ENCODE data around the gene ALDOA. TPM values are rescaled to one million over a fixed set of nuclear protein-coding genes. Genes with fewer than 3 reads are reported as not detected.
"Not testable (repeated sequence)": the region's sequence is repeated elsewhere in the genome, so short reads cannot be mapped to it uniquely, and the experiment has no call there.

The ALDOA gene
- 1,578 TPM for total RNA-seq
- 1,000 to 10,000 TPM; 1,252 to 2,647 (median 2,103) TPM for polyA plus RNA-seq (ENCODE audit: insufficient read depth in 1 of 8, insufficient read length in 8 of 8, low replicate concordance in 1 of 8)
- long read RNA-seq, donor 1, transcript ALDOA-202 (9 exons, 1,603 nt): minor isoform, 105 of 355 reads
- long read RNA-seq, donor 1, transcript ALDOA-206 (9 exons, 1,550 nt): minor isoform, 12 of 355 reads
- long read RNA-seq, donor 1, transcript ALDOA-209 (9 exons, 1,579 nt): major isoform, 211 of 355 reads
- long read RNA-seq, donor 1, partial matches to known transcripts: 20 of 355 reads
- long read RNA-seq, donor 1, other reads (novel, unspliced or antisense): 5 of 355 reads
- long read RNA-seq, donor 2, transcript ALDOA-202 (9 exons, 1,603 nt): minor isoform, 21 of 100 reads
- long read RNA-seq, donor 2, transcript ALDOA-209 (9 exons, 1,579 nt): major isoform, 55 of 100 reads
- long read RNA-seq, donor 2, partial matches to known transcripts: 18 of 100 reads
- long read RNA-seq, donor 2, other reads (novel, unspliced or antisense): 0 of 100 reads
- long read RNA-seq, donor 3, transcript ALDOA-209 (9 exons, 1,579 nt): major isoform, 737 of 1,401 reads
- long read RNA-seq, donor 3, transcript ALDOA-219 (8 exons, 1,499 nt): minor isoform, 13 of 1,401 reads
- long read RNA-seq, donor 3, transcript ALDOA-206 (9 exons, 1,550 nt): minor isoform, 35 of 1,401 reads
- long read RNA-seq, donor 3, transcript ALDOA-202 (9 exons, 1,603 nt): minor isoform, 426 of 1,401 reads
- long read RNA-seq, donor 3, partial matches to known transcripts: 152 of 1,401 reads
- long read RNA-seq, donor 3, other reads (novel, unspliced or antisense): 15 of 1,401 reads
- long read RNA-seq, donor 4, transcript ALDOA-209 (9 exons, 1,579 nt): major isoform, 383 of 711 reads
- long read RNA-seq, donor 4, transcript ALDOA-206 (9 exons, 1,550 nt): minor isoform, 19 of 711 reads
- long read RNA-seq, donor 4, transcript ALDOA-219 (8 exons, 1,499 nt): minor isoform, 9 of 711 reads
- long read RNA-seq, donor 4, transcript ALDOA-202 (9 exons, 1,603 nt): minor isoform, 206 of 711 reads
- long read RNA-seq, donor 4, partial matches to known transcripts: 84 of 711 reads
- long read RNA-seq, donor 4, other reads (novel, unspliced or antisense): 5 of 711 reads
- long read RNA-seq, donor 5, transcript ALDOA-209 (9 exons, 1,579 nt): major isoform, 635 of 1,108 reads
- long read RNA-seq, donor 5, transcript ALDOA-202 (9 exons, 1,603 nt): minor isoform, 139 of 1,108 reads
- long read RNA-seq, donor 5, transcript ALDOA-219 (8 exons, 1,499 nt): minor isoform, 16 of 1,108 reads
- long read RNA-seq, donor 5, transcript ALDOA-206 (9 exons, 1,550 nt): minor isoform, 51 of 1,108 reads
- long read RNA-seq, donor 5, partial matches to known transcripts: 238 of 1,108 reads
- long read RNA-seq, donor 5, other reads (novel, unspliced or antisense): 0 of 1,108 reads
- long read RNA-seq, donor 6, transcript ALDOA-202 (9 exons, 1,603 nt): minor isoform, 418 of 1,385 reads
- long read RNA-seq, donor 6, transcript ALDOA-209 (9 exons, 1,579 nt): major isoform, 669 of 1,385 reads
- long read RNA-seq, donor 6, transcript ALDOA-206 (9 exons, 1,550 nt): minor isoform, 37 of 1,385 reads
- long read RNA-seq, donor 6, transcript ALDOA-217 (2 exons, 554 nt): minor isoform, 14 of 1,385 reads
- long read RNA-seq, donor 6, partial matches to known transcripts: 217 of 1,385 reads
- long read RNA-seq, donor 6, other reads (novel, unspliced or antisense): 7 of 1,385 reads
- long read RNA-seq, donor 7, transcript ALDOA-219 (8 exons, 1,499 nt): minor isoform, 16 of 707 reads
- long read RNA-seq, donor 7, transcript ALDOA-202 (9 exons, 1,603 nt): minor isoform, 164 of 707 reads
- long read RNA-seq, donor 7, transcript ALDOA-209 (9 exons, 1,579 nt): major isoform, 413 of 707 reads
- long read RNA-seq, donor 7, transcript ALDOA-206 (9 exons, 1,550 nt): minor isoform, 33 of 707 reads
- long read RNA-seq, donor 7, partial matches to known transcripts: 53 of 707 reads
- long read RNA-seq, donor 7, other reads (novel, unspliced or antisense): 7 of 707 reads
- long read RNA-seq, donor 8, transcript ALDOA-206 (9 exons, 1,550 nt): minor isoform, 16 of 746 reads
- long read RNA-seq, donor 8, transcript ALDOA-209 (9 exons, 1,579 nt): major isoform, 333 of 746 reads
- long read RNA-seq, donor 8, transcript ALDOA-219 (8 exons, 1,499 nt): minor isoform, 28 of 746 reads
- long read RNA-seq, donor 8, transcript ALDOA-202 (9 exons, 1,603 nt): minor isoform, 177 of 746 reads
- long read RNA-seq, donor 8, partial matches to known transcripts: 158 of 746 reads
- long read RNA-seq, donor 8, other reads (novel, unspliced or antisense): 10 of 746 reads
- long read RNA-seq, donor 9, transcript ALDOA-202 (9 exons, 1,603 nt): minor isoform, 193 of 725 reads
- long read RNA-seq, donor 9, transcript ALDOA-206 (9 exons, 1,550 nt): minor isoform, 17 of 725 reads
- long read RNA-seq, donor 9, transcript ALDOA-209 (9 exons, 1,579 nt): major isoform, 359 of 725 reads
- long read RNA-seq, donor 9, transcript ALDOA-219 (8 exons, 1,499 nt): minor isoform, 20 of 725 reads
- long read RNA-seq, donor 9, partial matches to known transcripts: 118 of 725 reads
- long read RNA-seq, donor 9, other reads (novel, unspliced or antisense): 0 of 725 reads
- long read RNA-seq, donor 10, transcript ALDOA-219 (8 exons, 1,499 nt): minor isoform, 29 of 997 reads
- long read RNA-seq, donor 10, transcript ALDOA-206 (9 exons, 1,550 nt): minor isoform, 26 of 997 reads
- long read RNA-seq, donor 10, transcript ALDOA-202 (9 exons, 1,603 nt): minor isoform, 299 of 997 reads
- long read RNA-seq, donor 10, transcript ALDOA-209 (9 exons, 1,579 nt): major isoform, 534 of 997 reads
- long read RNA-seq, donor 10, partial matches to known transcripts: 76 of 997 reads
- long read RNA-seq, donor 10, other reads (novel, unspliced or antisense): 12 of 997 reads
- long read RNA-seq, donor 11, transcript ALDOA-202 (9 exons, 1,603 nt): minor isoform, 360 of 985 reads
- long read RNA-seq, donor 11, transcript ALDOA-206 (9 exons, 1,550 nt): minor isoform, 27 of 985 reads
- long read RNA-seq, donor 11, transcript ALDOA-209 (9 exons, 1,579 nt): major isoform, 472 of 985 reads
- long read RNA-seq, donor 11, transcript ALDOA-219 (8 exons, 1,499 nt): minor isoform, 23 of 985 reads
- long read RNA-seq, donor 11, partial matches to known transcripts: 72 of 985 reads
- long read RNA-seq, donor 11, other reads (novel, unspliced or antisense): 17 of 985 reads

- peaks cover 72% of the 10 kb centered on the region for H3K4me1 ChIP-seq (ENCODE audit: control insufficient read depth, insufficient read depth, low read length)
- peaks cover 36% of the 10 kb centered on the region for H3K36me3 ChIP-seq (ENCODE audit: control insufficient read depth, insufficient read depth, low read length)
- peak; percentile 99 for DNase-seq
- no peaks in the 10 kb centered on the region for H3K9me3 ChIP-seq (replicated peaks; ENCODE audit: control insufficient read depth, low read depth, low read length)
- no peaks in the 10 kb centered on the region for H3K27me3 ChIP-seq (ENCODE audit: control insufficient read depth, insufficient read depth, low read length)
- peak within 1 kb of the TSS; percentile 98 for H3K4me3 ChIP-seq (ENCODE audit: low read length)
- H3K27ac ChIP-seq (ENCODE audit: low read length): peak within 1 kb of the TSS; percentile 97
- whole genome bisulfite sequencing (ENCODE audit: insufficient coverage): under 1% methylated on average over 83 of the region's 99 CpGs
Observed at GRCh38 chr16:30065102-30065942, at the start of gene ALDOA. ALDOA (plus strand) TSS chr16:30065760; CDS start chr16:30066898, 1,138 bp downstream.

- Histone ChIP-seq H3K4me1 (ENCODE audit: control insufficient read depth, insufficient read depth, low read length) (peaks cover 6% of the 10 kb centered on the region), H3K27ac (ENCODE audit: low read length) (no peak overlapping the region), H3K9me3 (replicated peaks; ENCODE audit: control insufficient read depth, low read depth, low read length) (no peaks in the 10 kb centered on the region), H3K4me3 (ENCODE audit: low read length) (no peak overlapping the region), H3K27me3 (ENCODE audit: control insufficient read depth, insufficient read depth, low read length) (peaks cover 24% of the 10 kb centered on the region), H3K36me3 (ENCODE audit: control insufficient read depth, insufficient read depth, low read length) (no peaks in the 10 kb centered on the region)
- WGBS (ENCODE audit: insufficient coverage): 60% methylated on average over 1 of the region's 8 CpGs
- no peak for DNase-seq
Observed at GRCh38 chr16:30016555-30017276, 48.8 kb upstream of the ALDOA start.

GRCh38 chr16:30017277-30017656 is 48.3 kb upstream of the ALDOA start:
- no peaks in the 10 kb centered on the region for H3K36me3 ChIP-seq (ENCODE audit: control insufficient read depth, insufficient read depth, low read length)
- no peak overlapping the region for H3K4me3 ChIP-seq (ENCODE audit: low read length)
- no peak overlapping the region for H3K27ac ChIP-seq (ENCODE audit: low read length)
- no peaks in the 10 kb centered on the region for H3K9me3 ChIP-seq (replicated peaks; ENCODE audit: control insufficient read depth, low read depth, low read length)
- H3K4me1 ChIP-seq (ENCODE audit: control insufficient read depth, insufficient read depth, low read length): peaks cover 7% of the 10 kb centered on the region
- 100% methylated on average over 1 of the region's 2 CpGs for WGBS (ENCODE audit: insufficient coverage)
- DNase-seq: no peak
- peaks cover 19% of the 10 kb centered on the region for H3K27me3 ChIP-seq (ENCODE audit: control insufficient read depth, insufficient read depth, low read length)

GRCh38 chr16:30017937-30018336 is 47.6 kb upstream of the ALDOA start:
- whole genome bisulfite sequencing (ENCODE audit: insufficient coverage): no CpG with 5 or more reads among the region's 4 CpGs
- H3K27ac ChIP-seq (ENCODE audit: low read length); H3K9me3 ChIP-seq (replicated peaks; ENCODE audit: control insufficient read depth, low read depth, low read length); DNase-seq; H3K4me3 ChIP-seq (ENCODE audit: low read length); H3K36me3 ChIP-seq (ENCODE audit: control insufficient read depth, insufficient read depth, low read length); H3K4me1 ChIP-seq (ENCODE audit: control insufficient read depth, insufficient read depth, low read length): not testable (repeated sequence)
- peaks cover 13% of the 10 kb centered on the region for H3K27me3 ChIP-seq (ENCODE audit: control insufficient read depth, insufficient read depth, low read length)

GRCh38 chr16:30018731-30019158 is 46.8 kb upstream of the ALDOA start:
- Histone ChIP-seq H3K27ac (ENCODE audit: low read length) (no peak overlapping the region), H3K9me3 (replicated peaks; ENCODE audit: control insufficient read depth, low read depth, low read length) (no peaks in the 10 kb centered on the region), H3K36me3 (ENCODE audit: control insufficient read depth, insufficient read depth, low read length) (no peaks in the 10 kb centered on the region), H3K4me3 (ENCODE audit: low read length) (no peak overlapping the region), H3K4me1 (ENCODE audit: control insufficient read depth, insufficient read depth, low read length) (peaks cover 7% of the 10 kb centered on the region), H3K27me3 (ENCODE audit: control insufficient read depth, insufficient read depth, low read length) (peaks cover 16% of the 10 kb centered on the region)
- 61% methylated on average over 2 of the region's 4 CpGs for WGBS (ENCODE audit: insufficient coverage)
- no peak for DNase-seq

- WGBS (ENCODE audit: insufficient coverage): 90% methylated on average over 2 of the region's 6 CpGs
- peaks cover 9% of the 10 kb centered on the region for H3K4me1 ChIP-seq (ENCODE audit: control insufficient read depth, insufficient read depth, low read length)
- DNase-seq: no peak
- H3K27me3 ChIP-seq (ENCODE audit: control insufficient read depth, insufficient read depth, low read length): peaks cover 22% of the 10 kb centered on the region
- H3K4me3 ChIP-seq (ENCODE audit: low read length): no peak within 1 kb of the TSS
- H3K27ac ChIP-seq (ENCODE audit: low read length): no peak within 1 kb of the TSS
- no peaks in the 10 kb centered on the region for H3K36me3 ChIP-seq (ENCODE audit: control insufficient read depth, insufficient read depth, low read length)
- H3K9me3 ChIP-seq (replicated peaks; ENCODE audit: control insufficient read depth, low read depth, low read length): no peaks in the 10 kb centered on the region
Observed at GRCh38 chr16:30022887-30023286, 42.7 kb upstream of the ALDOA start, which contains the start of gene C16orf92. C16orf92 (plus strand) TSS chr16:30023198; CDS start chr16:30023341, 143 bp downstream.
